Measurements from ENCODE around the gene PCDHGA1.
A peak's percentile ranks its signal among the peaks of the same experiment; 100 is the strongest.

The PCDHGA1 gene

DNA sequence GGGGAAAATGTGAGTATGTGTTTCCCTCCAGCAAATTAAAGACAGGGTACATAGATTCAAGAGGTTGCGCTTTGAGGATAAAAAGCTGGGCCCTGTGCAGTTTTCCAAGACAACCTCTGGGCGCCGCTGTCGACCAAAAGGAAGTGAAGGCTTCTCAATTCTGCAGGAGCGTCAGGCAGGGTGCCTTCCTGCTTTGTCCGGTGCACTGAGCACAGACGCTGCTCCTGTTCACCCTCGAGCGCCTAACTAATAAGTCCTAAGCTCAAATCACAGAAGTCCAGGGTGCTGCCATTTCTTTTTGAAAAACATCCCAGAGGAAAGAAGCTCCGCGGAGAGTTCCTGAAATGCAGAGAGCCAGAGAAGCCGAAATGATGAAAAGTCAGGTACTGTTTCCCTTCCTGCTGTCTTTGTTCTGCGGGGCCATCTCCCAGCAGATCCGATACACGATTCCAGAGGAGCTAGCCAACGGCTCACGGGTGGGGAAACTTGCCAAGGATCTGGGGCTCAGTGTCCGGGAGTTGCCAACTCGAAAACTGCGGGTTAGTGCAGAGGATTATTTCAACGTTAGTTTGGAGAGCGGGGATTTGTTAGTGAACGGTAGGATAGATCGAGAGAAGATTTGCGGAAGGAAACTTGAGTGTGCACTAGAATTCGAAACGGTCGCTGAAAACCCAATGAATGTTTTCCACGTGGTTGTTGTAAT, 19.8 kb downstream of the PCDHGA1 start, which contains the start of gene PCDHGB1:
Gene PCDHGB1 (plus strand): TSS at position 183 of the 703 bp plus-strand sequence. CDS start 162 bp downstream, at position 345.
- peak; percentile 84 for DNase-seq

GRCh38 chr5:141351591-141351990, 21.3 kb downstream of the PCDHGA1 start:
- no peak for DNase-seq

GRCh38 chr5:141354900-141355469, 24.7 kb downstream of the PCDHGA1 start, which contains the start of gene PCDHGA4:
TSS of gene PCDHGA4 (plus strand) at chr5:141355021. CDS start at chr5:141355108, 87 bp downstream.
- peak; percentile 12 for DNase-seq

DNA sequence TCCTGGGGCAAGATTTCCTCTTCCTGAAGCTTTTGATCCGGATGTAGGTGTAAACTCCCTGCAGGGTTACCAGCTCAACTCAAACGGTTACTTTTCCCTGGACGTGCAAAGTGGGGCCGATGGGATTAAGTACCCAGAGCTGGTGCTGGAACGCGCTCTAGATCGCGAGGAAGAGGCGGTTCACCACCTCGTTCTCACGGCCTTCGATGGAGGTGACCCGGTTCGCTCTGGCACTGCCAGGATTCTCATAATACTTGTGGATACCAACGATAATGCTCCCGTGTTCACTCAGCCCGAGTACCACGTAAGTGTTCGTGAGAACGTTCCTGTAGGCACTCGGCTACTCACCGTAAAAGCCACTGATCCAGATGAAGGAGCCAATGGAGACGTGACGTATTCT, 25.3 kb downstream of the PCDHGA1 start:
- no peak for DNase-seq

- no peak for DNase-seq
These were observed 25.8 kb downstream of the PCDHGA1 start for GRCh38 chr5:141356133-141356532.

- DNase-seq: no peak
These were observed 26.6 kb downstream of the PCDHGA1 start for GRCh38 chr5:141356950-141357349.

DNA sequence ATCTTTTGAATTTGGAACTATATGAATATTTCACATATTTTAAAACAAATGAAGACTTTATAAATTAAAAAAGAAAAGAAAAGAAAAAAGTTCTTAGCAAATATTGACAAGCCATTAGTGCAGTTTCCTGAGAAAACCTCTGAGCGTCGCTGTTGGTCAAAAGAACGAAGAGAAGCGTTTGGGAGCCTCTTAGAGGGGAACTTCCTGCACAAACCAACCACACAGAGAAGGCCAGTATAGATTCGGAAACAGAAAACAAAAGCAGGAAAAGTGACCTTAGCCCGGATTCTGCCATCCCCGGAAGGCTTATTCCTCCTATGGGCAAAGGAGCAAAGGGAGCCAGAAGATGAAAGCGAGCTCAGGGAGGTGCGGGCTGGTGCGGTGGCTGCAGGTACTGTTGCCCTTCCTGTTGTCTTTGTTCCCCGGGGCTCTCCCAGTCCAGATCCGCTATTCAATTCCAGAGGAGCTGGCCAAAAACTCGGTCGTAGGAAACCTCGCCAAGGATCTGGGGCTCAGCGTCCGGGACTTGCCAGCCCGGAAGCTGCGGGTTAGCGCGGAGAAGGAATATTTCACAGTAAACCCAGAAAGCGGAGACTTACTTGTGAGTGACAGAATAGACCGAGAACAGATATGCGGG, 29.6 kb downstream of the PCDHGA1 start, which contains the start of gene PCDHGB2:
Gene PCDHGB2 (plus strand): TSS at position 205 of the 637 bp plus-strand sequence. CDS start 142 bp downstream, at position 347.
- DNase-seq: peak; percentile 57

DNA sequence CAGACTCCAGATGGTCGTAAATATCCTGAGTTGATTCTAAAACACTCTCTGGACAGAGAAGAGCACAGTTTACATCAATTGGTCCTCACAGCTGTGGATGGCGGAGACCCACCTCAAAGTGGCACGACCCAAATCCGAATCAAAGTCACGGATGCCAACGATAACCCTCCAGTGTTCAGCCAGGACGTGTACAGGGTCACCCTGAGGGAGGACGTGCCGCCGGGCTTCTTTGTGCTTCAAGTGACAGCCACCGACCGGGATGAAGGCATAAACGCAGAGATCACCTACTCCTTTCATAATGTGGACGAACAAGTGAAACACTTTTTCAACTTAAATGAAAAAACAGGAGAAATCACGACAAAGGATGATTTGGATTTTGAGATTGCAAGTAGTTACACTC, 30.4 kb downstream of the PCDHGA1 start:
- DNase-seq: no peak

GRCh38 chr5:141362719-141363118, 32.4 kb downstream of the PCDHGA1 start:
- no peak for DNase-seq

DNA sequence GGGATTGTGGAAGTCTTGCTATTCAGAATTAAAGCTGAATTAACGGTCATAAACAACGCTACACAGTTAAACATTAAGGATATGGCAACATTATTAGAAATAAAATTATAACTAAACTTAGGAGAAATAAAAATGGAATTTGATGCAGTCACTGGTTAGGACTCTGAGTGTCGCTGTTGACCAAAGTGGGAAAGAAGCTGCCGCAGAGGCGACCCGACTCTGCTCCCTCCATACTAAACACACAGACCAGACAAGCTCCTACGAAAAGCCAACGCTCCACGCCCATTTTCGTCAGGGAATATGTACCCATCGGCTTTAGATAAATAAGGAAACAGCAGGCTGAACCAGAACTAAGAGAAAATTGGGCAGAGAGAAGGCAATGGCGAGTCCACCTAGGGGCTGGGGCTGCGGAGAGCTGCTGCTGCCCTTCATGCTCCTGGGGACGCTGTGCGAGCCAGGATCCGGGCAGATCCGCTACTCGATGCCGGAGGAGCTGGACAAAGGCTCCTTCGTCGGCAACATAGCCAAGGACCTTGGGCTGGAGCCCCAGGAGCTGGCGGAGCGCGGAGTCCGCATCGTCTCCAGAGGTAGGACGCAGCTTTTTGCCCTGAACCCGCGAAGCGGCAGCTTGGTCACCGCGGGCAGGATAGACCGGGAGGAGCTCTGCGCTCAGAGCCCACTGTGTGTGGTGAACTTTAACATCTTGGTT, 33.8 kb downstream of the PCDHGA1 start, which contains the start of gene PCDHGA5:
Gene PCDHGA5 (plus strand): TSS at position 211 of the 709 bp plus-strand sequence. CDS start 169 bp downstream, at position 380.
- no peak for DNase-seq

- no peak for DNase-seq
These were observed 35.9 kb downstream of the PCDHGA1 start for GRCh38 chr5:141366016-141366896.

GRCh38 chr5:141369994-141370848, 39.9 kb downstream of the PCDHGA1 start, which contains the start of gene PCDHGB3:
TSS of gene PCDHGB3 (plus strand) at chr5:141370242. CDS start at chr5:141370395, 153 bp downstream.
- no peak for DNase-seq

DNA sequence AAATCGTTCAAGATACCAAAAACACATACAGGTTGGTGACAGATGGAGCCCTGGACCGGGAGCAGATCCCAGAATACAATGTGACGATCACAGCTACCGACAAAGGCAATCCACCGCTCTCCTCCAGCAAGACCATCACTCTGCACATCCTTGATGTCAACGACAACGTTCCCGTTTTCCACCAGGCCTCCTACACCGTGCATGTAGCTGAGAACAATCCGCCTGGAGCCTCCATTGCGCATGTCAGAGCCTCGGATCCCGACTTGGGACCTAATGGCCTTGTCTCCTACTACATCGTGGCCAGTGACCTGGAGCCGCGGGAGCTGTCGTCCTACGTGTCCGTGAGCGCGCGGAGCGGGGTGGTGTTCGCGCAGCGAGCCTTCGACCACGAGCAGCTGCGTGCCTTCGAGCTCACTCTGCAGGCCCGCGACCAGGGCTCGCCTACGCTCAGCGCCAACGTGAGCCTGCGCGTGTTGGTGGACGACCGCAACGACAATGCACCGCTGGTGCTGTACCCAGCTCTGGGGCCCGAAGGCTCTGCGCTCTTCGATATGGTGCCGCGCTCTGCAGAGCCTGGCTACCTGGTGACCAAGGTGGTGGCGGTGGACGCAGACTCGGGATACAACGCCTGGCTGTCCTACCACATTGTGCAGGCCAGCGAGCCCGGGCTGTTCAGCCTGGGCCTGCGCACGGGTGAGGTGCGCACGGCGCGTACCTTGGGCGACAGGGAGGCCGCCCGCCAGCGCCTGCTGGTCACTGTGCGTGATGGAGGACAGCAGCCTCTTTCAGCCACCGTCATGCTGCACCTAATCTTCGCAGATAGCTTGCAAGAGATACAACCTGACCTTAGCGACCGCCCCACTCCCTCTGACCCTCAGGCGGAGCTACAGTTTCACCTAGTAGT, 41.5 kb downstream of the PCDHGA1 start:
- DNase-seq: no peak

- DNase-seq: peak; percentile 25
These were observed 43.5 kb downstream of the PCDHGA1 start, which contains the start of gene PCDHGA6 for GRCh38 chr5:141373673-141374317. TSS of gene PCDHGA6 (plus strand) at chr5:141373891. CDS start at chr5:141374084, 193 bp downstream.

DNA sequence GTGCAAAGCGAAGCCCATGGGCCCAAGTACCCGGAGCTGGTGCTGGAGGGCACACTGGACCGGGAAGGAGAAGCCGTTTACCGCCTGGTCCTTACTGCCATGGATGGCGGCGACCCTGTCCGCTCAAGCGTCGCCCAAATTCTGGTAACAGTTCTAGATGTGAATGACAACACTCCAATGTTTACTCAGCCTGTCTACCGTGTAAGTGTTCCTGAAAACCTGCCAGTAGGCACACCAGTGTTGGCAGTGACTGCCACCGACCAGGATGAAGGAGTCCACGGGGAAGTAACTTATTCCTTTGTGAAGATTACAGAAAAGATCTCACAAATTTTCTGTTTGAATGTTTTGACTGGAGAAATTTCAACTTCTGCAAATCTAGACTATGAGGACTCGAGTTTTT, 44.3 kb downstream of the PCDHGA1 start:
- no peak for DNase-seq

DNA sequence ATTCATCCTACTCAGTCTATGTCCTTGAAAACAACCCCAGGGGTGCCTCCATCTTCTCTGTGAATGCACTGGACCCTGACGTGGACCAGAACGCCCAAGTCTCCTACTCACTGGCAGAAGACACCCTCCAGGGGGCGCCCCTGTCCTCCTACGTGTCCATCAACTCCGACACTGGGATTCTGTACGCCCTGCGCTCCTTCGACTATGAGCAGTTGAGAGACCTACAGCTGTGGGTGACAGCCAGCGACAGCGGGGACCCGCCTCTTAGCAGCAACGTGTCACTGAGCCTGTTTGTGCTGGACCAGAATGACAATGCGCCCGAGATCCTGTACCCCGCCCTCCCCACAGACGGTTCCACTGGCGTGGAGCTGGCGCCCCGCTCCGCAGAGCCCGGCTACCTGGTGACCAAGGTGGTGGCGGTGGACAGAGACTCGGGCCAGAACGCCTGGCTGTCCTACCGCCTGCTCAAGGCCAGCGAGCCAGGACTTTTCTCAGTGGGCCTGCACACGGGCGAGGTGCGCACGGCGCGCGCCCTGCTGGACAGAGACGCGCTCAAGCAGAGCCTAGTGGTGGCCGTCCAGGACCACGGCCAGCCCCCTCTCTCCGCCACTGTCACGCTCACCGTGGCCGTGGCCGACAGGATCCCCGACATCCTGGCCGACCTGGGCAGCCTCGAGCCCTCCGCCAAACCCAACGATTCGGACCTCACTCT, 45.3 kb downstream of the PCDHGA1 start:
- peak; percentile 11 for DNase-seq

GRCh38 chr5:141382469-141383294, 52.4 kb downstream of the PCDHGA1 start, which contains the start of gene PCDHGA7:
TSS of gene PCDHGA7 (plus strand) at chr5:141382742. CDS start at chr5:141382900, 158 bp downstream.
- DNase-seq: no peak

Measured in NCI-H69 (cell line).